ENCODE results near the gene AAK1. TPM values are rescaled to one million over a fixed set of nuclear protein-coding genes. Genes with fewer than 3 reads are reported as not detected.

The AAK1 gene
- total RNA-seq, 2 donors from 2014 or later: 55.2 to 77.9 TPM

- no peak for ATAC-seq (ENCODE audit: insufficient number of reproducible peaks, low FRiP score, low read depth)
- H3K4me1 ChIP-seq (ENCODE audit: control insufficient read depth in 1 of 2, low read depth in 2 of 2): peaks cover 9 to 32% of the 10 kb centered on the region in 2 donors
- H3K4me3 ChIP-seq: no peak overlapping the region
- no peak for TF ChIP-seq CTCF (IDR thresholded peaks at IDR 0.05)
- H3K27me3 ChIP-seq (replicated peaks; ENCODE audit: insufficient read depth): no peaks in the 10 kb centered on the region
- no peaks in the 10 kb centered on the region for H3K9me3 ChIP-seq
- no peaks in the 10 kb centered on the region for H3K36me3 ChIP-seq
- no peak for DNase-seq (ENCODE audit: low spot score)
- H3K27ac ChIP-seq: no peak overlapping the region
These were observed 60.2 kb downstream of the AAK1 start for GRCh38 chr2:69583321-69583833.

GRCh38 chr2:69582582-69583176 is 60.9 kb downstream of the AAK1 start:
- Histone ChIP-seq H3K27me3 (replicated peaks; ENCODE audit: insufficient read depth) (no peaks in the 10 kb centered on the region), H3K9me3 (no peaks in the 10 kb centered on the region), H3K4me1 (ENCODE audit: control insufficient read depth in 1 of 2, low read depth in 2 of 2) (peaks cover 13 to 36% of the 10 kb centered on the region in 2 donors), H3K4me3 (no peak overlapping the region), H3K36me3 (no peaks in the 10 kb centered on the region), H3K27ac (no peak overlapping the region)
- no peak for TF ChIP-seq CTCF (IDR thresholded peaks at IDR 0.05)
- no peak for ATAC-seq (ENCODE audit: insufficient number of reproducible peaks, low FRiP score, low read depth)
- DNase-seq (ENCODE audit: low spot score): no peak

GRCh38 chr2:69581774-69582581 is 61.6 kb downstream of the AAK1 start:
- Histone ChIP-seq H3K4me3 (no peak overlapping the region), H3K4me1 (ENCODE audit: control insufficient read depth in 1 of 2, low read depth in 2 of 2) (peaks cover 16 to 42% of the 10 kb centered on the region in 2 donors), H3K27ac (no peak overlapping the region), H3K9me3 (no peaks in the 10 kb centered on the region), H3K36me3 (no peaks in the 10 kb centered on the region), H3K27me3 (replicated peaks; ENCODE audit: insufficient read depth) (no peaks in the 10 kb centered on the region)
- TF ChIP-seq CTCF (IDR thresholded peaks at IDR 0.05): no peak
- no peak for ATAC-seq (ENCODE audit: insufficient number of reproducible peaks, low FRiP score, low read depth)
- DNase-seq (ENCODE audit: low spot score): no peak

GRCh38 chr2:69580486-69580885 is 63.1 kb downstream of the AAK1 start:
- H3K36me3 ChIP-seq: no peaks in the 10 kb centered on the region
- no peaks in the 10 kb centered on the region for H3K9me3 ChIP-seq
- no peak overlapping the region for H3K27ac ChIP-seq
- no peak overlapping the region for H3K4me3 ChIP-seq
- no peak for TF ChIP-seq CTCF (IDR thresholded peaks at IDR 0.05)
- H3K27me3 ChIP-seq (replicated peaks; ENCODE audit: insufficient read depth): no peaks in the 10 kb centered on the region
- H3K4me1 ChIP-seq (ENCODE audit: control insufficient read depth in 1 of 2, low read depth in 2 of 2): peaks cover 16 to 42% of the 10 kb centered on the region in 2 donors
- DNase-seq (ENCODE audit: low spot score): no peak
- ATAC-seq (ENCODE audit: insufficient number of reproducible peaks, low FRiP score, low read depth): no peak

- H3K4me3 ChIP-seq: no peak overlapping the region
- no peaks in the 10 kb centered on the region for H3K9me3 ChIP-seq
- no peak for ATAC-seq (ENCODE audit: insufficient number of reproducible peaks, low FRiP score, low read depth)
- DNase-seq (ENCODE audit: low spot score): no peak
- no peak overlapping the region for H3K27ac ChIP-seq
- H3K4me1 ChIP-seq (ENCODE audit: control insufficient read depth in 1 of 2, low read depth in 2 of 2): peaks cover 16 to 37% of the 10 kb centered on the region in 2 donors
- H3K36me3 ChIP-seq: no peaks in the 10 kb centered on the region
- no peaks in the 10 kb centered on the region for H3K27me3 ChIP-seq (replicated peaks; ENCODE audit: insufficient read depth)
- TF ChIP-seq CTCF (IDR thresholded peaks at IDR 0.05): no peak
These were observed 64.0 kb downstream of the AAK1 start for GRCh38 chr2:69579536-69579935.

All from thoracic aorta (tissue), 2 donors.